Panc1 (cell line): ENCODE results near the gene ODC1.

ENCODE experiments used
- CTCF ChIP-seq: fragments of 450-650 bp; IDR thresholded peaks from 2 replicates; pipeline ENCODE4 v1.5.1; 2017; ENCODE audit warnings: mild to moderate bottlenecking
- POLR2AphosphoS5 ChIP-seq: IDR thresholded peaks from 2 replicates; pipeline ENCODE4 v1.6.1; 2012; ENCODE audit warnings: mild to moderate bottlenecking, low read depth, low read length, moderate library complexity
- REST ChIP-seq, 2 experiments: IDR thresholded peaks; 2 replicates each; pipeline ENCODE4 v1.6.1; 2011 to 2012; ENCODE audit warnings: low read depth in 2 of 2, control low read depth in 1 of 2, low read length in 1 of 2, mild to moderate bottlenecking in 1 of 2, moderate library complexity in 1 of 2; ENCODE audit not compliant: insufficient read depth in 1 of 2
- TCF7L2 ChIP-seq: IDR thresholded peaks from 2 replicates; pipeline ENCODE4 v1.6.1; 2011; ENCODE audit warnings: mild to moderate bottlenecking, low read depth, low read length, inconsistent platforms

GRCh38 chr2:10433947-10434885 is 13.9 kb downstream of the ODC1 start:
- no peak for TF ChIP-seq CTCF
- TF ChIP-seq POLR2AphosphoS5 = no peak
- TF ChIP-seq REST (IDR thresholded peaks at IDR 0.05; ENCODE audit: insufficient read depth in 1 of 2, low read depth in 2 of 2, low read length in 1 of 2) = no peak
- no peak for TF ChIP-seq TCF7L2
